ENCODE data around the gene MED15.
"Not testable (repeated sequence)": the region's sequence is repeated elsewhere in the genome, so short reads cannot be mapped to it uniquely, and the experiment has no call there.

The MED15 gene

DNA sequence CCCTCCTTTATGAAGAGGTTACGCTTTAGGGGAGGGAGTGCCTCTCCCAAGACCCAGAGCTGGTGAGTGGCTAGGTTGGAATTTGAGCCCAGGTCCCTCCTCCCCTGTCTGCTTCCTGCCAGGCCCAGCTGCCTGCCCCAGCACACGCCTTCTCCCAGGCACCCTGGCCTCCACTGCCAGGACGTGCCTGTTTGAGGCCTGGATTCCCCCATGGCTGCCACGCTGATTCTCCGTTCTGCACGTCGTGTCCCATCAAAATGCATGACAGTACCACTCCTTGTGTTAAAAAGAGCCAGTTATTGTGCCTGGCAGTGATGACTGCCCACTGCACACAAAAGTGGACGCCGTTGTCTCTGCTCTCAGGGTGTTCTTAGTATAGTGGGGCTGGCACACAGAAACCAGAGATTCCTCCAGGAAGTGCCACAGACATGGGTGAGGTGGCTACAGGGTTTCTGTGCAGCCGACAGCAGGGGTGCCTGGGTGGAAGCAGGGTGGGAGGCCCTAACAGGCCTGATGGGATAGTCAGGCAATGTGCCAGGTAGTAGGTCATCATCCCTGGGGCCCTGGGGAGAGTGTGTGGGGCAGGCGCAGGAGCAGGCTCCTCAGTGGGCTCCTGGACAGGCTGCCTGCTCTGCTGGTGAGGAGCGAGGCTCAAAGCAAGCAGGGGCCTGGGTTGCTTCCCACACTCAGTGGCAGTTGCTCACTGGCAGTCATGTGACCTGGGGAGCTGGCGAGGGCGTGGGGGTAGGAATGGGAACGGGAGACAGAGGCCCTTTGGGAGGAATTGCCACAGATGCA is 24.2 kb downstream of the MED15 start:
- no peak for DNase-seq (ENCODE audit: low read depth in 2 of 2)

DNA sequence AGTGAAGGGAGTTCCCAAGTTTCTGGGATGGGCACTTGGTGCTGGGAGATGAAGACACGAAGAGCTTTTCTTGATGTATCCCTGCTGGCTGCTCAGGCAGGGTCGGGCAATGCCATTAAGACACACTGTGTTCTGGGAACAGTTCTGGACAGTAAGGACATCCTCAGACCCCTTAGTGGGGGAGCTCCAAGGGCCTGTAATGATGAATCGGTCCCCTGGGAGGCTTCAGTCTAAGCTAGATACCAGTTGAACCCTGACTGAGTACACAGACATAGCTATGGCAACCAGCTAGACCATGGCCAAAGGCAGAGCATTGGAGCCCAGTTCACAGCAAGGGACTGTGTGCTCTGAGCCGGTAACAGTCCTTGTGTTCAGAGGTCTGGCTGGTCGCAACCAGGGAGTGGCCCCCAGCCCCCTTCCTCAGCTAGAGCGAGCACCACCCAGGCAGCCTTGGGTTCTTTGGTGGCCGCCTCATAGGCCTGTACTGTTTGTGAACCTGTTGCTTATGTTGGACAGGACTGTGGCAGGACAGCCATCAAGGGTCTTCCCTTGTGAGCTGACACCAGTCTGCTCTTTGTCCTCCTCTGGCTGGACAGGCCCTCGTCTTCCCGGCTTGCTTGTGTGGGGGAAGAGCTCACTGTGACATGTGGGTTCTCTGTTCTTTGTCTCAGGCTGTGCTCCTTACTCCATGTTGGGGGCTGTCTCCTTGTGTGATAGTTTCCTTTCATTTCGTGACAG is 25.0 kb downstream of the MED15 start:
- no peak for DNase-seq (ENCODE audit: low read depth in 2 of 2)

DNA sequence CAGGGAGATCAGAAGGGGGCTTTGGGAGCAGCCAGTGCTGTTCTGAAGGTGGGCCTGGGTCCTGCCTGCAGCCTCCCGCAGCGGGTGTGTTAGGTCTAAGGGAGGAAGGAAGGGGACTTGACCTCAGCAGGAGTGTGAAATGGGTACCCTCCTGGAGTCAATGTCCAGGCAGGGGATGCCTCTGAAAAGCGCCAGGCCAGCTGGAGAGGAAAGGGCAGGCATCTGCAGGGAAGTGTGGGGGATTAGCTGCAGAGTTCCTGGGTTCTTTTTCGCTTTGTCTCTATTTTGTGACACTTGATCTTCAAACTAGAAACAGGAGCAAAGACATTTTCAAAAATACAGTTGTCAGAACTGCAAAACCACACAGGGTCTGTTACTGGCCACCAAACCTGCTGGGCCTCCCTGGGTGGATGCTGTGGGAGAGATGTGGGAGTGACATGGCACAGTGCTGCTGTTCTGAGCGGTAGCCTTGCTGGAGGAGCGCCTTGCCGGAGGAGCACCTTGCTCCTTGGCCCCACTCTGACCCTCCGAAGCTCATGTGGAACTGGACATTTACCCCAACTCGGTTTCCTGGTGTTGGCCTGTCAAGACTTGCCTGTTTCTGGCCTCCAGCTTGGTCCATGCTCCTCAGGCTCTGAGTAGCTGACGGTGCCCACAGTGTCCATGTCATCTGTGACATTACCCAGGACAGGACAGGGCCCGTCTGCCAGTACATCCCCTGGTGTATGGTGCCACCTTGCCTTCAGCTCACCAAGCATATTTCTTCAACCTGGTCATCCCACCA is 25.9 kb downstream of the MED15 start:
- DNase-seq (ENCODE audit: low read depth in 2 of 2), result no peak

DNA sequence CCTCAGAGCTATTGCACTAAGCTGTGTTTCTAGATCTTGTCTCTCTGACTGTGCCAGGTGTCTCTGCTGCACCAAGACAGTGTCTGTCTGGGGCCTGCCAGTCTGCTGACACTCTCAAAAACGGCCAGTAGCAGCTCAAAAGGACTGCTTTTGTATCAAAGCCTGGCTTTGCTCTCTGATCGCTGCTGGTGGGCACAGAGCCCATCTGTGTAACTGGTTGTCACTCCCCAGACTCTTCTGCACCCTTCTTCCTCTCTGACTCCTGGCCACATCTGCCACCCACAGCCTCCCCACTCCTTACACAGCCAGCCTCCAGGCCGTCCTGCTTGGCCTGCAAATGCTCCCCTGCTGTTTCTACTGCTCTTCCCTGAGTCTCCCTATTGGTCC is 26.5 kb downstream of the MED15 start:
- no peak for DNase-seq (ENCODE audit: low read depth in 2 of 2)

DNA sequence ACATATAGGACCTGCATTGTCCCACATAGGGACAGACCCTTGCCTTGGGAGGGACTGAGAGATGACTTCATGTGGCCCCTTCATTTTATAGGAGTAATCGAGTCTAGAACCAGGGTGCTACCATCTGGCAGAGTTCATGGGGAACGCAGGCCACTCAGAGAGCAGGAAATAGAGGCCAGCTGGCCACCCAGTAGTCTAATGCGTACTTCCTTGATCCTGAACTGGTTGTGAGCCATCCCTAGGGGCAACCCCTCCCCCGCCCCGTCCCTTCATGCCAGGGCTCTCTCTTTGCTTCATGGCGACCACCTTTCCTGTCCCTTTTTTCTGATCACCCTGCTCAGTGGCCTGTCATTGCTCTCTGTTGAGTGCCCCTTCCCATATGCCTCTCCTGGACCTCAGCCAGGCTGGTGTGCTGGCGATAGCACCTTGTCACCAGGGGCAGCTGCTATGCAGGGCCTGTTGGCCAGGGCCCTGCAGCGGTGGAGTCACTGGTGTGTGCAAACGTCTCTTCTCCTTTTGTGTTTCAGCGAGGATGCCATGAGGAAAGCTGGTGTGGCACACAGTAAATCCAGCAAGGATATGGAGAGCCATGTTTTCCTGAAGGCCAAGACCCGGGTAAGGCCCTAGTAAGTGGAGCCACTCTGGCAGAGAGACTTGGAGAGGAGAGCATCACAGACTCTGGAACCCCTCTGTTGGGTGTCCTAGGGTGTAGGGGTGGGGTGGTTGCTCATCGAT is 29.3 kb downstream of the MED15 start:
- no peak for DNase-seq (ENCODE audit: low read depth in 2 of 2)

DNA sequence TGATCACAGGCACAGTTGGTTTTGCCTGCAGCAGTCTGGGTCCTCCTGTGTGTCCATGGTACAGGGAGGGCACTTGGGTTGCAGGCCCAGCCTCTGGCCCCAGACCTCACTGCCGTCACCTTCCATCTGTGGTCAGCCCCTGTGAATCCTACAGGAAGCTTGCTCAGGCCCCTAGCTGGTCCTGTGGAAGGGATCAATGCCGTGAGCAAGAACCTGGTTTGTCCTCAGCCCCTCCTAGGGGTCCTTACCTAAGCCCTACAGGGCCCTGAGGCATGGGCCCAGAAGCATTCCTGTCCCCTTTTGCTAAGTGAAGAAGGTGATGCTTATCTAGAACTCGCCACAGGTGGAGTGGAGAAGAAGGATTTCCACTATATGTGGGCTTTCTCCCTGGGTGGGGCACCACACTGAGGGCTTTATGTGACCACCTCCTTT is 29.9 kb downstream of the MED15 start:
- DNase-seq (ENCODE audit: low read depth in 2 of 2), result no peak

DNA sequence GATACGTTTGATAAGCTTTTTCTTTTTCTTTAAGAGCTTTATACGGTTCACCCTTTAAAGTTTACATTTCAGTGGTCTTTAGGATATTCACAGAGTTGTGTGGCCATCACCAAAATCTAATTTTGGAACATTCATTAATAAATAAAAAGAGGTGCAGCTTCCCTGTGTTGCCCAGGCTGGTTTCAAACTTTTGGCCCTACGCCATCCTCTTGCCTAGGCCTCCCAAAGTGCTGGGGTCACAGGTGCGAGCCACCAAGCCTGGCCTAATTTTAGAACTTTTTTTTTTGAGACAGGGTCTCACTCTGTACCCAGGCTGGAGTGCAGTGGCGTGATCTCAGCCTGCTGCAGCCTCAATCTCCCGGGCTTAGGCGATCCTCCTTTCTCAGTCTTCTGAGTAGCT is 30.6 kb downstream of the MED15 start:
- DNase-seq (ENCODE audit: low read depth in 2 of 2), result no peak

DNA sequence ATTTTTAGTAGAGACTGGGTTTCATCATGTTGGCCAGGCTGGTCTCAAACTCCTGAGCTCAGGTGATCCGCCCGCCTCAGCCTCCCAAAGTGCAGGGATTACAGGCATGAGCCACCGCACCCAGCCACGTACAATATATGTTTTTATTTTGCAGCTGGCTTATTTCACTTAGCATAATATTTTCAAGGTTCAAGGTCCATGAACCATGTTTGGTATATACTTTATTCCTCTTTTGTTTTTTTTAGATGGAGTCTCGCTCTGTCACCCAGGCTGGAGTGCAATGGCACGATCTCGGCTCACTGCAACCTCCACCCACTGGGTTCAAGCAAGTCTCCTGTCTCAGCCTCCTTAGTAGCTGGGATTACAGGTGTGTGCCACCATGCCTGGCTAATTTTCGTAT is 31.5 kb downstream of the MED15 start:
- DNase-seq (ENCODE audit: low read depth in 2 of 2), result not testable (repeated sequence)

DNA sequence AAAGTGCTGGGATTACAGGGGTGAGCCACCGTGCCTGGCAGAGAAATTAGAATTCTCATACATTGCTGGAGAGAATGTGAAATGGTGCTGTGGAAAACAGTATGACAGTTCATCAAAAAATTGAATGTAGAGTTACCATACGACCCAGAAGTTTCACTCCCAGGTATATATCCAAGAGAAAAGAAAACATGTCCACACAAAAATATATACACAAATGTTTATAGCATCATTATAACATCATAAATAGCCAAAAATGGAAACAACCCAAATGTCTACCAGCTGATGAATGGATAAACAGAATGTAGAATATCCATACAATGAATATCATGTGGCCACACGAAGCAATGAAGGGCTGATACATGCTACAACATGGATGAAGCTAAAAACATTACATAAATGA is 34.6 kb downstream of the MED15 start:
- no peak for DNase-seq (ENCODE audit: low read depth in 2 of 2)

DNA sequence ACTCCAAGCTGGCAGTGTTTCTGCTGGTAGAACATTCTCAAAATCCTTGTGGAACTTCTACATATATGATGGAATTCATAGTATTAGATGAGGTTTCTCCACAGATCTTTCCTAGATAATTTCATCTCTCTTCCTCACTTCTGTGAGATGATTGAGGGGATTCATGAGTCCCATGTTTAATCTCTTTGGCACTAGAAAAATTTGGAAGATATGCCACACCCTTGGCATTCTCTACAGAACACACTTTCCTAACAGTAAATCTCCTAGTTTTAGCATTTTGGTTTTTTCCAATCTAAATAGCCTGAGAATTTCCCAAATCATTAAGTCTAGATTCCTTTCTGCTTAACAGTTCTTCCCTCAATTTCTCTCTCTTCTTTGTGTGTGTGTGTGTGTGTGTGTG is 35.3 kb downstream of the MED15 start:
- DNase-seq (ENCODE audit: low read depth in 2 of 2), result no peak

DNA sequence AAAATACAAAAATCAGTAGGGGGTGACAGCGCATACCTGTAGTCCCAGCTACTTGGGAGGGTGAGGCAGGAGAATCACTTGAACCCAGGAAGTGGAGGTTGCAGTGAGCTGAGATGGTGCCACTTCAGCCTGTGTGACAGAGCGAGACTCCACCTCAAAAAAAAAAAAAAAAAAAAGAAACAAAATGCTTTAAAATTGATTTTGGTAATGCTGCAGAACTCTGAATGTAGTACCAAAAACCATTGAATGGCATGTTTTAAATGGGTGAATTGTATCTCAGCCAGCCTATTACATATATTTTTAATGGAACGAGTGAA is 37.9 kb downstream of the MED15 start:
- DNase-seq (ENCODE audit: low read depth in 2 of 2), result not testable (repeated sequence)

DNA sequence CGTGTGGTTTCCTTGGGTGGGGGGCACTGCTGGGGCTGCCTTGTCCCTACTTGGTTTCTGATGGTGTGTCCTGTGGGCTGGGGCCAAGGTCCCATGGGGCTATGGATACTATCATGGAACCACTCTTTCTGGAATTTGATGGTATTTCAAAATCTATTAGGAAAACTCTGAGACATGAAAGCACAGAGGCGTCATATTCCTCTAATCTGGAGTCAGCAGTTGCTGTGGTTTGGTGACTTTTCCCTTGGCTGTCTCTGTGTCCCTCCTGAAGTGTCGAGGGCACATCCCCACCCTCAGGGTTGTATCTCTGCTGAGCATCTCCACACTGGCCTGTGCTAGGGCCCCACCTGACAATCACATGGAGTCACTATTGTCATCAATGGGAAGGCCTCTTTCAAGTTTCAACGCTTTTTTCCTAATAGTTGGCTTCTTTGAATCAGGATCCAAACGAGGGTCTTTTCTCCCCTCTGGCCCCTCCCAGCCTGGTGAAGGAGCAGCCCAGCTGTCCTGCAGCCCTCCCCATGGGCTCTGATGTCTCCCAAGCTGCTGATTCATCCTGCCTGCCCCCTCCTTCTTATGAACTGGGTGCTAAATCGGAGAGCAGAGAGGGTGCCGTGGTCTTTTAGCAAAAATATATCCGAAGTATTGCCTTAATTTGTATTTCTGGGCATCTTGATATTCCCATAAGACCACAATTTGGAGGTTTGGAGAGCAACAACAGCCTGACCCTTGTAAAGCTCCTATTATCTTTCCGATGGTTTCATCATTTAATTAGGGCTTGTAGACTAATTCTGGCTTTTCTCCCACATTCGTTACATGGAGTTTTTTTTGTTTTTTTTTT is 38.5 kb downstream of the MED15 start:
- DNase-seq (ENCODE audit: low read depth in 2 of 2), result no peak

DNA sequence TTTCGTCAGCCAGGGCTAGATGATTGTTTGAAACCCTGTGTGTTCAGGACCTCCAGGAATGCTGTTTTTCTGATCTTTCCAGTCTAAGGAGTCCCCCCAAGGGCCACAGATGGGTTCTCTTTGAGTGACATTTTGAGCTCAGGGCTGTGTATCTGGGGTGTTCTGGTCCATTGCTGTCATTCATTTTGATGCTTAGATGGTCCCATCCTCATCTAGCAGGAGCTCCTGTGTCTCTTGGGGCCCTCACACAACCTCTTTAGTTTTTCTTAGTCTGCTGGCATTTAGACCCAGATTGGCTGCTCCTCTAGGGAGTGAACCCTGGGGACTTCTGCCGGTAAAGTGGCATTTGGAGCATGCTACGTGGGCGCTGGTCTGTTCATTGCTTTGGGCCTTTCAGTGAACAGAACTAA is 39.1 kb downstream of the MED15 start:
- DNase-seq (ENCODE audit: low read depth in 2 of 2), result no peak

DNA sequence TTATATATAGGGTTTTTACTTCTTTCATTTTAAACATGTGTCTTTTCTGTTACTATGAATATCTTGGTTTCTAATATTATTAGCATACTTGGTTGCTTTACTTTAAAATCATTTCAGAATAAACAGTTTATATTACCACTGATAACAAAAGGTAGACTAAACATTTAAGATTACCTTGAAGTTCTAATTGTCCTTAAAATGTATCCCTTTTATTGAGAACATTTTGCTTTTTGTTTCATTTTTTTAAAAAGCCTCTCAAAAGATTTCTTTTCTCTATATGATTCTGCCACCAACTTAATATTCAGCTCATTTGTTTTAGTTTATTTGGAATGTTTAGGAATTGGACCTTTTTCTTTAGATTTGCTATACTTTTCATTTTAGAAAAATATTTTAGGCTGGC is 39.6 kb downstream of the MED15 start:
- DNase-seq (ENCODE audit: low read depth in 2 of 2), result no peak

DNA sequence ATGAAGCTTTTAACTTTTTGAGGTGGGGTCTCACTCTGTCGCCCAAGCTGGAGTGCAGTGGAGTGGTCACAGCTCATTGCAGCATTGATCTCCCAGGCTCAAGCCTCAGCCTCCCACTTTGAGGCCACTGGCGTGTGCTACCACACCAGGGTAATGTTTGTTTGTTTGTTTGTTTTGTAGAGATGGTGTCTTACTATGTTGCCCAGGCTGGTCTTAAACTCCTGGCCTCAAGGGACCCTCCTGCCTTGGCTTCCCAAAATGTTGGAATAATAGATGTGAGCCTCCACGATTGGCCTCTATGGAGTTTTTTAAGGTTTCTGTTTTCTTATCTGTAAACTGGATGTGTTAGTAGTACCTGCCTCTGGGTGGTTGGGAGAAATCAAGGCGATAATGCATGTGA is 41.4 kb downstream of the MED15 start:
- no peak for DNase-seq (ENCODE audit: low read depth in 2 of 2)

DNA sequence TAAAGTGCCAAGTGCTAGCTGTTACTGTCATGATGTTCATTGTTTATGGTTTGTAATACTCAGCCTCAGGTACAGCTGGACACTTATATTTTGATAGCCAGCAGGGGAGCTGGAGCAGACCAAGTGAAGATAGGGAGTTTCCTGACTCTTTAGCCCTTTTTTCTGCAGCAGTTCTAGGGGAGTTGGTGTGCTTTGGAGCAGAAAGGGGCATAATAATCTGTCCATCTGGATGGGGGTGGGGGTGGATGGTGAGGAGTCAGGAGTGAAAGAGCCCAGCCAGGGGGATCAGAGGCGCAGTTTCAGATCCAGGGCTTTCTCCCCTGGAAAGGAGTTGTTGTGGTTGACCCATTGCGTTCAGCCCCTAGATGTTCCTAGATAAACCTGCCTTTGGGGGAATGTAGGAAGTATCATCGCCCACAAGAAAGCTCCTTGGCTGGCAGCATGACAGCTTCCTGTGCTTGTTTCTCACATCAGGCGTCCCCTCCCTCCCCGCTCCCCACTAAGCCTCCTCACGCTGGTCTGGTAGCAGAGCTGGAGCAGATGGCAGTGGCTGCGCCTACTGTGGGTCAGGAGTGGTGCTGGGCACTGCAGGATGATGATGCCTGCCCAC is 41.9 kb downstream of the MED15 start:
- no peak for DNase-seq (ENCODE audit: low read depth in 2 of 2)

DNA sequence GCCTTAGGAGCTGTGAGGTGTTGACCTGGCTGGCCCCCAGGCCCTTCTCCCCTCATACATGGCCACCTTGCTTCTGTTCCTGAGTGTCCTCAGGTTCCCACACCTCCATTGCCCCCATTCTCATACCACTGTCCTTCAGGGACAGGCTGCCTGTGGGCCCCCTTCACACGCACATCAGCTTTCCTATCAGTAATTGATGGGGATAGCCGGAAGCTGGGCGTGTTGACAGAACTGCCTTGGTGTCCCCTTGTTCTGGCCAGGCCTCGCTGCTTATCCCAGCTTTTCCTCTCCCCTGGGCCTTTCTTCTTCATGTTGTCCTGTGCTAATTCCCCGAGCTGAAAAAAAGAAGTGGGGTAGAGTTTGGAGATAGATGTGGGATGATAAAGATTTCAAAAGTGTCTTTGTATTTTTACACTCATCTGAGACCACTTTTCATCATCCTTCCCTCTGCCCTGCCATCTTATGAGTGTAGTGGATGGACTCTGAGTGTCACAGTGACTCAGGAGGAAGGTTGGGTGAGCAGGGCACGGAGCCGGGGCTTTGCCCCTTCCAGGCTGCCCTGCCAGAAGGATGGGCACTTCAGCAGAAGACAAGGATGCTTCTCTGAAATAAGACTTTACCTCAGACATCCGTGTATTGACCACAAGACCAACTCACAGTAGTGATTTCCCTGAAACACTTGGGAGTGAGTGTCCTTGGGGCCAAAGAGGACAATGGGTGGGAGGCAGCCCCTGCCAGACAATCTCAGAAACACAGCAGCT is 42.8 kb downstream of the MED15 start:
- DNase-seq (ENCODE audit: low read depth in 2 of 2), result no peak

DNA sequence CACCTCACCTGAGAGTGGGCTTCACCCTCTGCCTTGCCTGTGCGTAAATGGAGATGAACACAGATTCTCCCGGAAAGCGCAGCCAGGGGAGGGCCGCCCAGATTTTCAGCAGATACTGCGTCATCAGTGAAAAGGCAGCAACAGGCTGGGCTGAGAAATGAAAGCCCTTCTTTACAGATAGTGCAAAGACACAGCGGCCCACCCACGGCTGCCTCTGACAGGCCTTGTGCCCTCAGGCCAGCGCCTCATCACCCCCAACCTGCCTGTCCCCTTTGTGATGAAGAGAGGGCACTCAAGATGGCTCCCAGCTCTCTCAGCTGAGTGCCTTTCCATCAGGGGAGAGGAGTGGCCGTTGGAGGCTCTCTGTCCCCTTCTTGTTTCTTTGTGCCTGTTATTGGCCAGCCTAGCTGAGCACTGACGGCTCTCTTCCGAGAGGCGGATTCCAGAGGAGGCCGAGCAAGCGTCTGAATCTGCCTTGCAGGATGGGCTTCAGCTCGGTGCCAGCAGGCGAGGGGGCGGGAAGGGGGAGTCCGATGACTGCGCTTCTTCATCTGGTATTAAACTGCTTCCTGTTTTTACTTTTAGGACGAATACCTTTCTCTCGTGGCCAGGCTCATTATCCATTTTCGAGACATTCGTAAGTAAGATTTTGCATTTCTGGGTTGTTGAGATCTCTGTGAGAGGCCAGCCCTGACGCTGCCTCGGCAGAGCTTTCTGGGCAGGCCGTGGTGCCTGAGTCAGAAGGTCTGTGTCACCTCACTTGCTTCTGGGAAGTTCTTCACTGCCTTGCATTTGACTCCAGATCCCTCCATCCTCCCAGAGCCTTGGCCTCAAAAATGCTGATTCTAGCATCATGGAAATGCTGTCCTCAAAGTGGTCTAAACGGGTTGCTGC is 43.7 kb downstream of the MED15 start:
- DNase-seq (ENCODE audit: low read depth in 2 of 2), result no peak
